GM10248 (cell line): ENCODE data around the gene PDLIM5.

ENCODE experiments used
- CTCF ChIA-PET: fragments of 300-600 bp; sonication (Branson Sonifier 250); formaldehyde crosslinking; extraction: SDS; loops from one replicate; lab custom pipeline; 2021; ENCODE audit warnings: antibody characterized with exemption; lab: Yijun Ruan, JAX
- POLR2A ChIA-PET: fragments of 350-650 bp; sonication (Branson Sonifier 250); formaldehyde crosslinking; extraction: SDS; loops from one replicate; lab custom pipeline; 2020; ENCODE audit warnings: antibody characterized with exemption; lab: Yijun Ruan, JAX
- DNase-seq: peaks from one replicate; pipeline ENCODE4 v3.0.0; 2012; ENCODE audit errors: extremely low spot score
- TF ChIP-seq, protein P1 (sequence below): IDR thresholded peaks from 2 replicates; pipeline ENCODE4 v1.5.1; 2012; ENCODE audit warnings: mild to moderate bottlenecking, low read depth; ENCODE audit errors: extremely low read depth, missing control alignments, control extremely low read depth

Gene PDLIM5

DNA sequence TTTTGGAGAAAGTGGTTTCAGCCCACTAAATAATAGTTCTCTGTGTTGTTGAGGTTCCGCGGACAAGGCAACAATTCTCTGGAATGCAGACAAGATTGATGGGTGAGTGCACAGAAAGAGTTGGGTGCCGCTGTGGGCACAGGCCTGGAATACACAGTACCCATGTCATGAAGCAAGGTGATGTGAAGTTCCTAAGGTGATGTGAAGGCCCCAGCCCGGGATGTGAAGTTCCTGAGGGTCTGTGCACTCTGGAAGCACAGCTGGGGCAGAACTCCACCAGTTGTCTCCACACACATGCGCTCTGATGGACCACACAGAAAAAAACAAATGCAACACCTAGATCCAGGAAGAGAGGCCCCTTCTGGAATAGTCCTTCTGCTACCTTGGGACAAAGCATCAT, 219.4 kb downstream of the PDLIM5 start:
- TF ChIP-seq, protein P1, sequence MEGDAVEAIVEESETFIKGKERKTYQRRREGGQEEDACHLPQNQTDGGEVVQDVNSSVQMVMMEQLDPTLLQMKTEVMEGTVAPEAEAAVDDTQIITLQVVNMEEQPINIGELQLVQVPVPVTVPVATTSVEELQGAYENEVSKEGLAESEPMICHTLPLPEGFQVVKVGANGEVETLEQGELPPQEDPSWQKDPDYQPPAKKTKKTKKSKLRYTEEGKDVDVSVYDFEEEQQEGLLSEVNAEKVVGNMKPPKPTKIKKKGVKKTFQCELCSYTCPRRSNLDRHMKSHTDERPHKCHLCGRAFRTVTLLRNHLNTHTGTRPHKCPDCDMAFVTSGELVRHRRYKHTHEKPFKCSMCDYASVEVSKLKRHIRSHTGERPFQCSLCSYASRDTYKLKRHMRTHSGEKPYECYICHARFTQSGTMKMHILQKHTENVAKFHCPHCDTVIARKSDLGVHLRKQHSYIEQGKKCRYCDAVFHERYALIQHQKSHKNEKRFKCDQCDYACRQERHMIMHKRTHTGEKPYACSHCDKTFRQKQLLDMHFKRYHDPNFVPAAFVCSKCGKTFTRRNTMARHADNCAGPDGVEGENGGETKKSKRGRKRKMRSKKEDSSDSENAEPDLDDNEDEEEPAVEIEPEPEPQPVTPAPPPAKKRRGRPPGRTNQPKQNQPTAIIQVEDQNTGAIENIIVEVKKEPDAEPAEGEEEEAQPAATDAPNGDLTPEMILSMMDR: no peak
- no peak for DNase-seq
- CTCF ChIA-PET: no interaction called here
- POLR2A ChIA-PET: no interaction called here

- ChIA-PET POLR2A (no interaction called here), CTCF (interaction anchor here (1.4 kb wide), 1 partner anchor 13 kb away, joined by 4 read pairs; no protein-coding TSS in a partner anchor)
These were observed 222.2 kb downstream of the PDLIM5 start for GRCh38 chr4:94673961-94674360.

DNA sequence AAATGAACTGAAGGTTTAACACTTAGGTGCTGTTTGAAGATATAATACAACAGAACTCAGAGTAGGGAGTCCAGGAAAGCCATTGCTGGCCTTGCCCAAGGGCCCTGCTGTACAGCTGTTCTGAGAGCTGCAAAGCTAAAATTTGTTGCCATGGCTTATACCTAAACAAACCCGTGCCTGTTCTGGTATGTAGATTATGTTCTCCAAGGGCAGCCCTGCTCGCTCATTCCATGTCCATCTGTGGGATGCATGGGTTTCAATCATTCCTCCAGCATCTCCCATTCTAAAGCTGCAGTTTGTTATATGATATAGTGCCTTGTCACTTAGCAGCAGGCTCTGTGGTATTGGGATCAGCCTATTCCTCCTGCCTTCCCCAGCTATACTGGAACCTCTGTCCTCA, 225.2 kb downstream of the PDLIM5 start:
- no peak for DNase-seq
- POLR2A ChIA-PET: no interaction called here
- TF ChIP-seq, protein P1: no peak
- CTCF ChIA-PET: no interaction called here

More at GRCh38 chr4:94673961-94674360, 222.2 kb downstream of the PDLIM5 start:
- no peak for DNase-seq
- TF ChIP-seq, protein P1: no peak

DNA sequence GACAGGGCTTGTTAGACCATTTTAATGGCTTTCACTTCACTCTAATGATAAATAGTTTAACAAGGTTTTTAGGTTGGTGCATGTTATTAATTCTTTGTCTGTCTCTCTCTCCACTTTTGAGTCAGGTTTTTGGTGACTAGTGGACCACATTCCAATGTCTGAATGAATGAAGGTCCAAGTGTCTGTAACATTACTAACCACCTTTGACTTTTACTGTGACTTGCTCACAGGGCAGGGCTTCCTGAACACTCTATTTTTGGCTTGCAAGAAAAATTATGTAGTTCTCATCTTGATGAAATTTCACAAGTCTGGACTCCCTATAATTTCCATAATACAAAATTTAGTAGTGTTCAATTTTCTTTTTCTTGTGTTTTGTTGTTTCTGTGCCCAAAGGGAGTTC, 227.2 kb downstream of the PDLIM5 start:
- ChIA-PET CTCF (no interaction called here), POLR2A (no interaction called here)
- no peak for DNase-seq
- TF ChIP-seq, protein P1: no peak

GRCh38 chr4:94680176-94680862, 228.6 kb downstream of the PDLIM5 start:
- TF ChIP-seq, protein P1: no peak
- POLR2A ChIA-PET: no interaction called here
- no peak for DNase-seq
- CTCF ChIA-PET: no interaction called here

DNA sequence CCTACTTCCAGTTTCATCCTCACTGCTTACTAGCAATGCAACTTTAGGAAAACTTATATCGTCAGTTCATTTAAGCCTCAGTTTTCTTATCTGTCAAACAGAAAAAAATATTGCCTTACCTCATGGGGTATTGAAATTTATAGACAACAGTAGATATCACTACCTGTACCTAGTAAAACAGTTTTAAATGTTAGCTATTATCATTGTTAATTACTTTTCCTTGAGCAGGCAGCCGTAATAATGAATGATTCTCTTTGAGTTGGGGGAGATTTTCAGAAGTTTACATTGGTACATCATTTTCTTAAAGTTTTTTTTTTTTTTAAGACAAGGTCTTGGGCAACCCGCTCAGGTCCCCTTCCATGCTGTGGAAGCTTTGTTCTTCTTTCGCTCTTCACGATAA, 234.3 kb downstream of the PDLIM5 start:
- POLR2A ChIA-PET: no interaction called here
- TF ChIP-seq, protein P1: no peak
- CTCF ChIA-PET: interaction anchor here (0.7 kb wide), 1 partner anchor 11 kb away, joined by 3 read pairs; no protein-coding TSS in a partner anchor
- no peak for DNase-seq
